Mesenchymal stem cell (in vitro differentiated cells and primary cell): ENCODE results near the gene NUTM2G.
"Not testable (repeated sequence)": the region's sequence is repeated elsewhere in the genome, so short reads cannot be mapped to it uniquely, and the experiment has no call there.

Experiments
- DNase-seq: peaks from one replicate; pipeline ENCODE4 v3.0.0-alpha.2; 2013
- H2AFZ ChIP-seq: one replicate; pipeline ENCODE4 v1.6.1; 2013; ENCODE audit warnings: low read depth, mild to moderate bottlenecking, control low read depth, inconsistent platforms, low read length, moderate library complexity
- H2AK5ac ChIP-seq: 2 replicates; pipeline ENCODE4 v1.6.1; 2013; ENCODE audit warnings: low read length, moderate library complexity, mild to moderate bottlenecking, inconsistent platforms; ENCODE audit not compliant: severe bottlenecking
- H2BK120ac ChIP-seq: one replicate; pipeline ENCODE4 v1.6.1; 2013; ENCODE audit warnings: low read depth, mild to moderate bottlenecking, inconsistent platforms, low read length, moderate library complexity
- H2BK12ac ChIP-seq, 2 experiments: one replicate each; pipeline ENCODE4 v1.6.1; 2013; ENCODE audit warnings: inconsistent platforms in 2 of 2, low read length in 2 of 2, mild to moderate bottlenecking in 2 of 2, moderate library complexity in 2 of 2, control low read depth in 1 of 2
- H2BK15ac ChIP-seq: one replicate; pipeline ENCODE4 v1.6.1; 2013; ENCODE audit warnings: mild to moderate bottlenecking, low read depth, inconsistent platforms; ENCODE audit not compliant: poor library complexity, severe bottlenecking
- H2BK5ac ChIP-seq: 2 replicates; pipeline ENCODE4 v1.6.1; 2013; ENCODE audit warnings: low read depth, mild to moderate bottlenecking, low read length, control low read depth, inconsistent platforms; ENCODE audit not compliant: poor library complexity, severe bottlenecking
- H3K14ac ChIP-seq, 2 experiments: one replicate each; pipeline ENCODE4 v1.6.1; 2013; ENCODE audit warnings: inconsistent platforms in 2 of 2, low read length in 2 of 2, control low read depth in 1 of 2, mild to moderate bottlenecking in 1 of 2, moderate library complexity in 1 of 2
- H3K18ac ChIP-seq, 2 experiments: one replicate each; pipeline ENCODE4 v1.6.1; 2013; ENCODE audit warnings: inconsistent platforms in 2 of 2, low read length in 2 of 2, control low read depth in 1 of 2, low read depth in 1 of 2, mild to moderate bottlenecking in 1 of 2
- H3K23ac ChIP-seq, 2 experiments: one replicate each; pipeline ENCODE4 v1.6.1; 2013; ENCODE audit warnings: inconsistent platforms in 2 of 2, low read length in 2 of 2, mild to moderate bottlenecking in 2 of 2, moderate library complexity in 2 of 2, control low read depth in 1 of 2
- H3K27ac ChIP-seq: 2 replicates; pipeline ENCODE4 v1.5.1; 2013; ENCODE audit warnings: mild to moderate bottlenecking, moderate library complexity, low read length, control low read depth, inconsistent platforms; ENCODE audit not compliant: poor library complexity, severe bottlenecking
- H3K27me3 ChIP-seq, 2 experiments: 2 replicates each; pipeline versions ENCODE4 v1.6.1 to v1.7.0; 2013; ENCODE audit warnings: low read length in 2 of 2, mild to moderate bottlenecking in 2 of 2, moderate library complexity in 2 of 2, control low read depth in 1 of 2, inconsistent platforms in 1 of 2; ENCODE audit not compliant: control insufficient read depth in 1 of 2, insufficient read depth in 1 of 2
- H3K36me3 ChIP-seq, 2 experiments: 2 replicates each; pipeline versions ENCODE4 v1.6.1 to v1.7.0; 2013; ENCODE audit warnings: low read length in 2 of 2, control low read depth in 1 of 2, inconsistent platforms in 1 of 2, low read depth in 1 of 2, mild to moderate bottlenecking in 1 of 2; ENCODE audit not compliant: insufficient read depth in 2 of 2, control insufficient read depth in 1 of 2
- H3K4ac ChIP-seq, 2 experiments: one replicate each; pipeline ENCODE4 v1.6.1; 2013; ENCODE audit warnings: inconsistent platforms in 2 of 2, low read length in 2 of 2, mild to moderate bottlenecking in 2 of 2, moderate library complexity in 2 of 2, control low read depth in 1 of 2, low read depth in 1 of 2
- H3K4me1 ChIP-seq: 2 replicates; pipeline ENCODE4 v1.6.1; 2013; ENCODE audit warnings: low read depth, low read length, control low read depth; ENCODE audit not compliant: control insufficient read depth, insufficient read depth
- H3K4me2 ChIP-seq: 2 replicates; pipeline ENCODE4 v1.6.1; 2013; ENCODE audit warnings: low read length, mild to moderate bottlenecking, inconsistent platforms; ENCODE audit not compliant: poor library complexity, severe bottlenecking
- H3K4me3 ChIP-seq, 2 experiments: 2 replicates each; pipeline versions ENCODE4 v1.5.1 to v1.7.0; 2013; ENCODE audit warnings: low read length in 2 of 2, mild to moderate bottlenecking in 2 of 2, control low read depth in 1 of 2, low read depth in 1 of 2; ENCODE audit not compliant: insufficient read depth in 1 of 2
- H3K79me1 ChIP-seq: replicated peaks from 2 replicates; pipeline ENCODE4 v1.6.1; 2013; ENCODE audit warnings: mild to moderate bottlenecking, control low read depth, low read length, inconsistent platforms; ENCODE audit not compliant: poor library complexity, severe bottlenecking
- H3K9ac ChIP-seq: 2 replicates; pipeline ENCODE4 v1.7.0; 2013; ENCODE audit warnings: mild to moderate bottlenecking, low read length, moderate library complexity
- H3K9me3 ChIP-seq: 2 replicates; pipeline ENCODE4 v1.7.0; 2013; ENCODE audit warnings: mild to moderate bottlenecking, low read length; ENCODE audit not compliant: control insufficient read depth
- H4K8ac ChIP-seq: one replicate; pipeline ENCODE4 v1.6.1; 2013; ENCODE audit warnings: inconsistent platforms, mild to moderate bottlenecking, low read length, moderate library complexity
- H4K91ac ChIP-seq: one replicate; pipeline ENCODE4 v1.6.1; 2013; ENCODE audit warnings: mild to moderate bottlenecking, low read length, inconsistent platforms
- WGBS: methylation state at CpG from one replicate; pipeline ENCODE4 v1.1.7; 2013; ENCODE audit warnings: mixed read lengths; 5-methylcytosine and 5-hydroxymethylcytosine counted together

Gene NUTM2G

GRCh38 chr9:96908479-96908878 lies 20.2 kb upstream of the NUTM2G start:
- not testable (repeated sequence) for H3K36me3 ChIP-seq, H3K27ac ChIP-seq, DNase-seq, H2BK12ac ChIP-seq, H2BK120ac ChIP-seq, H3K4me2 ChIP-seq, H4K91ac ChIP-seq, H3K27me3 ChIP-seq, H3K18ac ChIP-seq, H3K4me3 ChIP-seq, H3K9me3 ChIP-seq, H4K8ac ChIP-seq, H3K23ac ChIP-seq, H3K14ac ChIP-seq, H2BK15ac ChIP-seq, H2AFZ ChIP-seq, H2BK5ac ChIP-seq, H3K4me1 ChIP-seq, H3K9ac ChIP-seq, H3K4ac ChIP-seq, H3K79me1 ChIP-seq, H2AK5ac ChIP-seq
- WGBS: no CpG with 5 or more reads among the region's 3 CpGs

GRCh38 chr9:96915539-96915938 lies 13.1 kb upstream of the NUTM2G start:
- not testable (repeated sequence) for H3K27me3 ChIP-seq, H4K91ac ChIP-seq, H2AFZ ChIP-seq, H3K23ac ChIP-seq, H3K79me1 ChIP-seq, H4K8ac ChIP-seq, H3K27ac ChIP-seq, H2AK5ac ChIP-seq, H2BK120ac ChIP-seq, H3K9ac ChIP-seq, H3K4me2 ChIP-seq, H3K18ac ChIP-seq, H3K4ac ChIP-seq, DNase-seq, H2BK15ac ChIP-seq, H3K4me1 ChIP-seq, H3K14ac ChIP-seq, H3K9me3 ChIP-seq, H3K36me3 ChIP-seq, H2BK12ac ChIP-seq, H3K4me3 ChIP-seq, H2BK5ac ChIP-seq
- no CpG with 5 or more reads among the region's 2 CpGs for WGBS

- H3K14ac ChIP-seq, H2AFZ ChIP-seq, H2BK12ac ChIP-seq, H3K4me2 ChIP-seq, H4K91ac ChIP-seq, H3K4me1 ChIP-seq, H3K9ac ChIP-seq, H4K8ac ChIP-seq, H3K36me3 ChIP-seq, DNase-seq, H2BK15ac ChIP-seq, H3K79me1 ChIP-seq, H2AK5ac ChIP-seq, H3K23ac ChIP-seq, H3K4me3 ChIP-seq, H3K18ac ChIP-seq, H3K4ac ChIP-seq, H2BK120ac ChIP-seq, H2BK5ac ChIP-seq, H3K9me3 ChIP-seq, H3K27ac ChIP-seq, H3K27me3 ChIP-seq: not testable (repeated sequence)
- no CpG with 5 or more reads among the region's 6 CpGs for WGBS
These were observed 12.1 kb upstream of the NUTM2G start for GRCh38 chr9:96916531-96916930.

- H2BK5ac ChIP-seq, H3K27ac ChIP-seq, H3K79me1 ChIP-seq, H4K91ac ChIP-seq, H3K4me3 ChIP-seq, H3K23ac ChIP-seq, H3K9ac ChIP-seq, H2AFZ ChIP-seq, H2BK12ac ChIP-seq, H3K18ac ChIP-seq, H3K4me2 ChIP-seq, H3K14ac ChIP-seq, H4K8ac ChIP-seq, H3K4me1 ChIP-seq, H3K36me3 ChIP-seq, H2BK15ac ChIP-seq, DNase-seq, H2BK120ac ChIP-seq, H2AK5ac ChIP-seq, H3K9me3 ChIP-seq, H3K4ac ChIP-seq, H3K27me3 ChIP-seq: not testable (repeated sequence)
- 85% methylated on average over 6 of the region's 6 CpGs for WGBS
These were observed 10.1 kb upstream of the NUTM2G start for GRCh38 chr9:96918550-96918949.
